T-helper 17 cell (primary cell): ENCODE measurements around the gene SOX6. TPM values are rescaled to one million over a fixed set of nuclear protein-coding genes. Genes with fewer than 3 reads are reported as not detected.

Source experiments
- ATAC-seq: fragments of 150-1000 bp; cut with Tn5 transposase; 2 replicates; pipeline ENCODE4 v1.10.0; 2021; ENCODE audit warnings: mild to moderate bottlenecking, moderate library complexity
- DNase-seq, 3 donors: peaks; one replicate each; pipeline versions ENCODE4 v3.0.0 to v3.0.0-alpha.2; 2020 to 2021
- H3K9me3 ChIP-seq: one replicate; pipeline ENCODE4 v1.7.0; 2013; ENCODE audit warnings: low read length, mild to moderate bottlenecking; ENCODE audit not compliant: control insufficient read depth, poor library complexity, severe bottlenecking
- H3K27ac Mint-ChIP-seq: one replicate; pipeline ENCODE4 v1.8.0; 2022; ENCODE audit warnings: mild to moderate bottlenecking, moderate library complexity, mixed read lengths
- H3K27me3 Mint-ChIP-seq: one replicate; pipeline ENCODE4 v1.8.0; 2022; ENCODE audit warnings: mixed read lengths
- H3K36me3 Mint-ChIP-seq: one replicate; pipeline ENCODE4 v1.8.0; 2022; ENCODE audit warnings: low read depth, mixed read lengths
- H3K4me1 Mint-ChIP-seq: one replicate; pipeline ENCODE4 v1.8.0; 2022; ENCODE audit warnings: mild to moderate bottlenecking, mixed read lengths
- H3K4me3 Mint-ChIP-seq: one replicate; pipeline ENCODE4 v1.8.0; 2022; ENCODE audit warnings: mild to moderate bottlenecking, moderate library complexity, mixed read lengths
- total RNA-seq, 4 donors: library from RNA in 2 of 4; stranded (reverse) in 2 of 4; gene quantifications; one replicate each; pipeline ENCODE4 v1.2.3 and lab custom pipeline; 2022 to 2026

The SOX6 gene
- total RNA-seq, 2 donors from 2014 or later: 0.10 TPM; not detected in 1

GRCh38 chr11:16028419-16028818 lies 327.9 kb downstream of the SOX6 start:
- DNase-seq (no peak), ATAC-seq (no peak)
- no peak overlapping the region for H3K27ac Mint-ChIP-seq
- H3K4me3 Mint-ChIP-seq: no peak overlapping the region
- H3K9me3 ChIP-seq: no peaks in the 10 kb centered on the region
- no peaks in the 10 kb centered on the region for H3K36me3 Mint-ChIP-seq
- no peaks in the 10 kb centered on the region for H3K4me1 Mint-ChIP-seq
- H3K27me3 Mint-ChIP-seq: no peaks in the 10 kb centered on the region

- no peak for DNase-seq
- Mint-ChIP-seq H3K4me3 (no peak overlapping the region), H3K36me3 (no peaks in the 10 kb centered on the region), H3K27ac (no peak overlapping the region), H3K4me1 (no peaks in the 10 kb centered on the region), H3K27me3 (no peaks in the 10 kb centered on the region)
- no peak for ATAC-seq
- no peaks in the 10 kb centered on the region for H3K9me3 ChIP-seq
These were observed 328.7 kb downstream of the SOX6 start for GRCh38 chr11:16027621-16028020.

- H3K27ac Mint-ChIP-seq: no peak overlapping the region
These were observed 329.5 kb downstream of the SOX6 start for GRCh38 chr11:16026849-16027248.

GRCh38 chr11:16018931-16019330 lies 337.4 kb downstream of the SOX6 start:
- no peak overlapping the region for H3K27ac Mint-ChIP-seq
- no peaks in the 10 kb centered on the region for H3K4me1 Mint-ChIP-seq
- no peaks in the 10 kb centered on the region for H3K9me3 ChIP-seq
- ATAC-seq: no peak
- H3K27me3 Mint-ChIP-seq: no peaks in the 10 kb centered on the region
- no peaks in the 10 kb centered on the region for H3K36me3 Mint-ChIP-seq
- H3K4me3 Mint-ChIP-seq: no peak overlapping the region
- DNase-seq: no peak

More at GRCh38 chr11:16026849-16027248, 329.5 kb downstream of the SOX6 start:
- no peaks in the 10 kb centered on the region for H3K27me3 Mint-ChIP-seq
- no peaks in the 10 kb centered on the region for H3K4me1 Mint-ChIP-seq
- ATAC-seq (no peak), DNase-seq (no peak)
- H3K4me3 Mint-ChIP-seq: no peak overlapping the region
- no peaks in the 10 kb centered on the region for H3K36me3 Mint-ChIP-seq
- H3K9me3 ChIP-seq: no peaks in the 10 kb centered on the region

GRCh38 chr11:16016468-16016829 lies 339.9 kb downstream of the SOX6 start:
- H3K36me3 Mint-ChIP-seq: no peaks in the 10 kb centered on the region
- H3K27me3 Mint-ChIP-seq: no peaks in the 10 kb centered on the region
- H3K4me3 Mint-ChIP-seq: no peak overlapping the region
- H3K4me1 Mint-ChIP-seq: no peaks in the 10 kb centered on the region
- no peak overlapping the region for H3K27ac Mint-ChIP-seq
- ATAC-seq: no peak
- no peaks in the 10 kb centered on the region for H3K9me3 ChIP-seq
- no peak for DNase-seq

GRCh38 chr11:16015741-16016467 lies 340.4 kb downstream of the SOX6 start:
- no peaks in the 10 kb centered on the region for H3K9me3 ChIP-seq
- ATAC-seq (no peak), DNase-seq (no peak)
- Mint-ChIP-seq H3K27ac (no peak overlapping the region), H3K4me3 (no peak overlapping the region), H3K36me3 (no peaks in the 10 kb centered on the region), H3K4me1 (no peaks in the 10 kb centered on the region), H3K27me3 (no peaks in the 10 kb centered on the region)

GRCh38 chr11:16013649-16014275 lies 342.6 kb downstream of the SOX6 start:
- no peaks in the 10 kb centered on the region for H3K36me3 Mint-ChIP-seq
- no peak for DNase-seq
- no peak overlapping the region for H3K4me3 Mint-ChIP-seq
- no peaks in the 10 kb centered on the region for H3K9me3 ChIP-seq
- H3K4me1 Mint-ChIP-seq: no peaks in the 10 kb centered on the region
- no peaks in the 10 kb centered on the region for H3K27me3 Mint-ChIP-seq
- H3K27ac Mint-ChIP-seq: no peak overlapping the region
- no peak for ATAC-seq

- ATAC-seq (no peak), DNase-seq (no peak)
- H3K4me3 Mint-ChIP-seq: no peak overlapping the region
- no peaks in the 10 kb centered on the region for H3K36me3 Mint-ChIP-seq
- no peaks in the 10 kb centered on the region for H3K4me1 Mint-ChIP-seq
- no peaks in the 10 kb centered on the region for H3K9me3 ChIP-seq
- no peak overlapping the region for H3K27ac Mint-ChIP-seq
- no peaks in the 10 kb centered on the region for H3K27me3 Mint-ChIP-seq
These were observed 343.1 kb downstream of the SOX6 start for GRCh38 chr11:16013242-16013641.

- ATAC-seq (no peak), DNase-seq (no peak)
- Mint-ChIP-seq H3K27ac (no peak overlapping the region), H3K36me3 (no peaks in the 10 kb centered on the region), H3K4me3 (no peak overlapping the region), H3K27me3 (no peaks in the 10 kb centered on the region), H3K4me1 (no peaks in the 10 kb centered on the region)
- no peaks in the 10 kb centered on the region for H3K9me3 ChIP-seq
These were observed 344.1 kb downstream of the SOX6 start for GRCh38 chr11:16012125-16012751.

GRCh38 chr11:16011396-16011795 lies 344.9 kb downstream of the SOX6 start:
- ATAC-seq: no peak
- H3K4me3 Mint-ChIP-seq: no peak overlapping the region
- no peak for DNase-seq
- no peaks in the 10 kb centered on the region for H3K27me3 Mint-ChIP-seq
- no peak overlapping the region for H3K27ac Mint-ChIP-seq
- no peaks in the 10 kb centered on the region for H3K36me3 Mint-ChIP-seq
- H3K9me3 ChIP-seq: no peaks in the 10 kb centered on the region
- H3K4me1 Mint-ChIP-seq: no peaks in the 10 kb centered on the region

- no peaks in the 10 kb centered on the region for H3K9me3 ChIP-seq
- no peaks in the 10 kb centered on the region for H3K36me3 Mint-ChIP-seq
- no peak overlapping the region for H3K27ac Mint-ChIP-seq
- no peaks in the 10 kb centered on the region for H3K4me1 Mint-ChIP-seq
- no peaks in the 10 kb centered on the region for H3K27me3 Mint-ChIP-seq
- ATAC-seq (no peak), DNase-seq (no peak)
- no peak overlapping the region for H3K4me3 Mint-ChIP-seq
These were observed 347.3 kb downstream of the SOX6 start for GRCh38 chr11:16009021-16009420.

GRCh38 chr11:16007514-16007913 lies 348.8 kb downstream of the SOX6 start:
- Mint-ChIP-seq H3K27me3 (no peaks in the 10 kb centered on the region), H3K27ac (no peak overlapping the region), H3K36me3 (no peaks in the 10 kb centered on the region), H3K4me3 (no peak overlapping the region), H3K4me1 (no peaks in the 10 kb centered on the region)
- H3K9me3 ChIP-seq: no peaks in the 10 kb centered on the region
- ATAC-seq: no peak
- DNase-seq: no peak

GRCh38 chr11:16002942-16003341 lies 353.4 kb downstream of the SOX6 start:
- no peaks in the 10 kb centered on the region for H3K27me3 Mint-ChIP-seq
- DNase-seq (no peak), ATAC-seq (no peak)
- no peak overlapping the region for H3K27ac Mint-ChIP-seq
- no peaks in the 10 kb centered on the region for H3K9me3 ChIP-seq
- no peak overlapping the region for H3K4me3 Mint-ChIP-seq
- no peaks in the 10 kb centered on the region for H3K36me3 Mint-ChIP-seq
- peaks cover 5% of the 10 kb centered on the region for H3K4me1 Mint-ChIP-seq
